ENCODE data around the gene ZC3H12C. TPM values are rescaled to one million over a fixed set of nuclear protein-coding genes. Genes with fewer than 3 reads are reported as not detected.

ZC3H12C gene
- total and polyA plus RNA-seq, 7 donors: 1.8 to 21.7 (median 16.4) TPM

GRCh38 chr11:110095554-110095953 is 2.4 kb downstream of the ZC3H12C start:
- peak overlapping the region in 2 of 4 donors; percentile 97 for H3K27ac ChIP-seq
- intact Hi-C loops (cut with DNase I): loop anchor here (10.0 kb wide), 1 partner anchor 279 kb away; no protein-coding TSS in a partner anchor
- no peak for DNase-seq
- H3K4me3 ChIP-seq: no peak overlapping the region
- no peak for TF ChIP-seq POLR2AphosphoS5 (IDR thresholded peaks at IDR 0.05)
- no peak for TF ChIP-seq EP300 (IDR thresholded peaks at IDR 0.05)
- no peak for TF ChIP-seq CTCF (IDR thresholded peaks at IDR 0.05)
- TF ChIP-seq POLR2A (IDR thresholded peaks at IDR 0.05): no peak
- H3K9me3 ChIP-seq: no peaks in the 10 kb centered on the region
- no peaks in the 10 kb centered on the region for H3K27me3 ChIP-seq
- H3K36me3 ChIP-seq: no peaks in the 10 kb centered on the region
- WGBS, 2 donors: 78 to 84% methylated on average over 5 of the region's 5 CpGs
- H3K4me1 ChIP-seq: peaks cover 0 to 40% (median 27%) of the 10 kb centered on the region in 4 donors

GRCh38 chr11:110096496-110096895 is 3.3 kb downstream of the ZC3H12C start:
- Histone ChIP-seq H3K36me3 (no peaks in the 10 kb centered on the region), H3K4me3 (no peak overlapping the region), H3K9me3 (no peaks in the 10 kb centered on the region), H3K4me1 (peaks cover 0 to 45% (median 35%) of the 10 kb centered on the region in 4 donors), H3K27ac (no peak overlapping the region), H3K27me3 (no peaks in the 10 kb centered on the region)
- DNase-seq: no peak
- 81 to 85% methylated on average over 5 of the region's 5 CpGs for WGBS, 2 donors
- no peak for TF ChIP-seq CTCF (IDR thresholded peaks at IDR 0.05)
- TF ChIP-seq POLR2A (IDR thresholded peaks at IDR 0.05): no peak
- no peak for TF ChIP-seq EP300 (IDR thresholded peaks at IDR 0.05)
- no peak for TF ChIP-seq POLR2AphosphoS5 (IDR thresholded peaks at IDR 0.05)
- intact Hi-C loops (cut with DNase I): loop anchor here (10.0 kb wide), 1 partner anchor 278 kb away; no protein-coding TSS in a partner anchor

DNA sequence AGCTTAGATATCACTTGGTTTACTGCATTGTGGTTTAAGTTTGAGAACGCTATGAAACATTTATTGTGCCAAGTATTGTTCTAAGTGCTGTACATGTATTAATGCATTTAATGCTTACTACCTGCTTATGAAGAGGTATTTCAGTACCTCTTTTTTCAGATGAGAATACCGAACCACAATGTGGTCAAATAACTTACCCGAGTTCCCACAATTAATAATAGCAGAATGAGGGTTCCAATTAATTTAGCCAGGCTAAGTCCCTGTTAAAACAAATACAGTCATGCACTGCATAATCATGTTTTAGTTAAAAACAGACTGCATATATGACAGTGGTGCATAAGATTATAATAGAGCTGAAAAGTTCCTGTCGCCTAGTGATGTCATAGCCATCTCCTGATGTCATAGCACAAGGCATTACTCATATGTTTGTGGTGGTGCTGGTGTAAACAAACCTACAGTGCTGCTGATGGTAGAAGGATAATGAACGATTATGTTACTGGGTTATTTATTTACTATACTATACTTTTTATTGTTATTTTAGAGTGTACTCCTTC is 4.3 kb downstream of the ZC3H12C start:
- no peaks in the 10 kb centered on the region for H3K9me3 ChIP-seq
- no peaks in the 10 kb centered on the region for H3K36me3 ChIP-seq
- WGBS, 2 donors: 62 to 79% methylated on average over 5 of the region's 5 CpGs
- H3K27ac ChIP-seq: no peak overlapping the region
- no peaks in the 10 kb centered on the region for H3K27me3 ChIP-seq
- no peak for TF ChIP-seq POLR2AphosphoS5 (IDR thresholded peaks at IDR 0.05)
- no peak for TF ChIP-seq CTCF (IDR thresholded peaks at IDR 0.05)
- no peak for TF ChIP-seq POLR2A (IDR thresholded peaks at IDR 0.05)
- no peak for TF ChIP-seq EP300 (IDR thresholded peaks at IDR 0.05)
- peaks cover 0 to 37% (median 31%) of the 10 kb centered on the region in 4 donors for H3K4me1 ChIP-seq
- no peak overlapping the region for H3K4me3 ChIP-seq
- DNase-seq: no peak
- intact Hi-C loops (cut with DNase I): loop anchor here (10.0 kb wide), 1 partner anchor 277 kb away; no protein-coding TSS in a partner anchor

DNA sequence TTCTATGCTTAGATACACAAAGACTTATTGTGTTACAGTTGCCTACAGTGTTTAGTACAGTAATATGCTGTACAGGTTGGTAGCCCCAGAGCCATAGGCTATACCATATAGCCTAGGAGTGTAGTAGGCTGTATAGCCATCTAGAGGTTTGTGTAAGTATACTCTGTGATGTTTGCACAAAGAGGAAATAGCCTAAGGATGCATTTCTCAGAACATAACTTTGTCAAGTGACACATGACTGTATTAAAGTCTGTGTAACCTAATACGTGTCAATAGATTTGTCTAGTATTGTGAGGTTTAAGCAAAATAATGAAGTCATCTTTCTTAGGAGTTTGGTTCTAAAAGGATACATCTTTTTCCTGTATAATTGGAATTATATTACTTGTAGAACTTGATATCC is 5.5 kb downstream of the ZC3H12C start:
- H3K4me1 ChIP-seq: peaks cover 0 to 37% (median 31%) of the 10 kb centered on the region in 4 donors
- TF ChIP-seq POLR2AphosphoS5 (IDR thresholded peaks at IDR 0.05) (no peak), EP300 (IDR thresholded peaks at IDR 0.05) (no peak), CTCF (IDR thresholded peaks at IDR 0.05) (no peak), POLR2A (IDR thresholded peaks at IDR 0.05) (no peak)
- no peaks in the 10 kb centered on the region for H3K27me3 ChIP-seq
- H3K36me3 ChIP-seq: no peaks in the 10 kb centered on the region
- no peak for DNase-seq
- intact Hi-C loops (cut with DNase I): loop anchor here (10.0 kb wide), 1 partner anchor 276 kb away; no protein-coding TSS in a partner anchor
- WGBS, 2 donors: 64 to 74% methylated on average over 1 of the region's 1 CpG
- H3K4me3 ChIP-seq: no peak overlapping the region
- H3K9me3 ChIP-seq: no peaks in the 10 kb centered on the region
- H3K27ac ChIP-seq: no peak overlapping the region
